ENCODE data around the gene SEC61A2.

The SEC61A2 gene

DNA sequence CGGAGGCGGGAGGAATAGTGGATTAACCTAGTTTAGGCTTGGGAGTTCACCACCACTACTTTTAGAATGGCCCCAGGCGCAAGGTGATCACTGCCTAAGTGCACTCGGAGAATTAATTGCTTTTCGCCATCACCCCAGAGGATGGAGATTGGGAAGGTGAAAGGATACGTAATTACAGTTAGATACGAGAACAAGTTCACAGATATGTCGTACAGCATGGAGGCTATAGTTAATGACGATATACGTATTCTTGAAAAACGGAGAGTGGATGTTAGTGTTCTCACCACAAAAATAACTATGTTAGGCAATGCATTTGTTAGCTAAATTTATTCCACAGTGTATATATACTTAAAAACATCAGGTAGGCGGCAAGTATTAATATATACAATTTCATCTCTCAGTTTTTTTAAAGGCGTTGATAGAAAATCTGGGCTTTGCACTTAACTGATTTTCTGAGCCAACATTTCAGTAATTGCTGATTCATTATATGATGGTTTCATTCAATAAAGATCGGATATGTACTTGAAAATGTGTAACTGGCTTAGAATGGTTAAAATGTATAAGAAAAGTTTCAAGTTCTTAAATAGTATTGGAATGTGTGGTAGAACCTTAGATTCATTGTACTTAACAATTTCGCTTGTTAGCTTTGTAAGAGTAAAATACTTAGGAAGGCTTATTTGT is 67.2 kb downstream of the SEC61A2 start:
- Histone ChIP-seq H3K4me1 (peaks cover 49 to 72% (median 62%) of the 10 kb centered on the region in 10 experiments), H3K9ac (peak overlapping the region; percentile 87 to 97 (median 92)), H3K36me3 (peaks cover 31 to 57% (median 48%) of the 10 kb centered on the region in 11 experiments), H3K9me3 (replicated peaks in 1 of 11) (no peaks in the 10 kb centered on the region), H3K27ac (peak overlapping the region; percentile 93 to 98 (median 96)), H3K4me3 (peak overlapping the region; percentile 84 to 99 (median 88)), H3K4me2 (peak overlapping the region; percentile 72 to 93 (median 88)), H4K20me1 (peaks cover 21 to 71% (median 45%) of the 10 kb centered on the region in 11 experiments; a peak in 21 of 22 replicates), H3K27me3 (no peaks in the 10 kb centered on the region)
- no peak for TF ChIP-seq Cebpa-rat (IDR thresholded peaks at IDR 0.05)

DNA sequence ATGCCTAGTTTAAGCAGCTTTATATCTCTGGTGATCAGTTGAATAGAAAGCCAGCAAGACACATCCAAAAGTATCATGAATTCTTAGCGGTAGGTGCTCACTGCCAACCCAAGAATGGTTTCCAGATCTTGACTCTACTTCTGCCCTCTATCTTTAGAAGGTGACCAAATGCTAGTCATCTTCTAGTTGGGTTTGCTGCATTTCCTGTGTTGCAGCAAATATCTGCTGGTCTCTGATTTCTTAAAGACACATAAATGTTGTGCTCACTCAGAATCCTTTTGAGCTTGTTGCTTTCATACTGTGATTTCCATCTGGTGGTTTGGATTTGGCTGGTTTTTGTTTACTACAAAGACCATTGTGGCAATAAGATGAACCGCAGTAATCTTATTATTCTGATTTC is 68.7 kb downstream of the SEC61A2 start:
- peak overlapping the region in 7 of 11 experiments; percentile 10 to 95 (median 89); a peak in 11 of 22 replicates for H3K9ac ChIP-seq
- H3K27ac ChIP-seq = peak overlapping the region in 8 of 11 experiments; percentile 13 to 98 (median 96); a peak in 10 of 22 replicates
- H3K9me3 ChIP-seq (replicated peaks in 1 of 11) = no peaks in the 10 kb centered on the region
- H4K20me1 ChIP-seq = peaks cover 36 to 77% (median 60%) of the 10 kb centered on the region in 11 experiments; a peak in 21 of 22 replicates
- H3K36me3 ChIP-seq = peaks cover 46 to 62% (median 53%) of the 10 kb centered on the region in 11 experiments
- H3K4me1 ChIP-seq = peaks cover 48 to 61% (median 51%) of the 10 kb centered on the region in 10 experiments
- peak overlapping the region; percentile 72 to 93 (median 88) for H3K4me2 ChIP-seq
- TF ChIP-seq Cebpa-rat (IDR thresholded peaks at IDR 0.05) = no peak
- peak overlapping the region in 9 of 10 experiments; percentile 84 to 99 (median 88); a peak in 16 of 20 replicates for H3K4me3 ChIP-seq
- H3K27me3 ChIP-seq = no peaks in the 10 kb centered on the region

DNA sequence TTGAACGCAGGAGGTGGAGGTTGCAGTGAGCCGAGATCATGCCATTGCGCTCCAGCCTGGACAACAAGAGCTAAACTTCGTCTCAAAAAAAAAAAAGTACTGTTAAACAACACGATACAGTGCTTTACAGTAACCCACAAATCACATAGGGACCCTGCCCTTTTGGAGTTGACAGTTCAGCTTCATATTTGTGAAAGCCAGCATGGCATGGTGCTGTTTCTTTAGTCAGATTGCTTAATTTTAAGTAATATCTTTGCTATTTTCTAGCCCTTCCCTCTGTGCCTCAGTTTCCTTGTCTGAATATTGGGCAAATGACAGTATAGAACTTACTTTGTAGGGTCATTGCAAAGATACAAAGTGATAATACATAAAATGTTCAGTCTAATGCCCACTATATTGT is 71.4 kb downstream of the SEC61A2 start:
- H3K4me1 ChIP-seq = peaks cover 31 to 45% (median 35%) of the 10 kb centered on the region in 10 experiments
- H3K9ac ChIP-seq = no peak overlapping the region
- peaks cover 63 to 93% (median 86%) of the 10 kb centered on the region in 11 experiments; a peak in 21 of 22 replicates for H4K20me1 ChIP-seq
- H3K27ac ChIP-seq = no peak overlapping the region
- peak overlapping the region in 8 of 11 experiments; percentile 2 to 53 (median 34); a peak in 9 of 22 replicates for H3K4me2 ChIP-seq
- no peak overlapping the region for H3K4me3 ChIP-seq
- peaks cover 73 to 83% (median 79%) of the 10 kb centered on the region in 11 experiments for H3K36me3 ChIP-seq
- H3K27me3 ChIP-seq = no peaks in the 10 kb centered on the region
- peak in 2 of 11 experiments; percentile 17 to 43; a peak in 1 of 22 replicates for TF ChIP-seq Cebpa-rat (IDR thresholded peaks at IDR 0.05)
- no peaks in the 10 kb centered on the region for H3K9me3 ChIP-seq (replicated peaks in 1 of 11)

DNA sequence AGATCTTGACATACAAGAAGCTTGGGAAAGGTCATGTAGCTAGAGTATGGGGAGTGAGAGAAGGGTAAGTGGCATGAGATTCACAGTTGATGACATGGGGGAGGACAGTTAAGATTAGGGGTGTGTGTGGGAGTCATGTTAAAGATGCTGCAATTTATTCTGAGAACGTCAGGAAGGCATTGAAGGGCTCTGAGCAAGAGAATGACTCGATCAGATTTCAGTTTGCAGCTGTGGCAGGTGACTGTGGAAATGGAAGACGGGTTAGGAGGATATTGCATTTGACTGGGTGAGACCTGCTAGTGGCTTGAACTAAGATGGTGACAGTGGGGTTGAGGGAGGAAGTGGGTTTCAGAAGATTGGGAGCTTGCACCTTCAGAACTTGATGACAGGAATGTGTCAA is 72.1 kb downstream of the SEC61A2 start:
- Histone ChIP-seq H3K36me3 (peaks cover 80 to 90% (median 86%) of the 10 kb centered on the region in 11 experiments), H3K4me3 (no peak overlapping the region), H3K9me3 (replicated peaks in 1 of 11) (no peaks in the 10 kb centered on the region), H3K4me2 (peak overlapping the region in 8 of 11 experiments; percentile 2 to 53 (median 36); a peak in 11 of 22 replicates), H3K4me1 (peaks cover 31 to 45% (median 35%) of the 10 kb centered on the region in 10 experiments), H3K27me3 (no peaks in the 10 kb centered on the region), H3K9ac (no peak overlapping the region), H4K20me1 (peaks cover 69 to 99% (median 93%) of the 10 kb centered on the region in 11 experiments; a peak in 21 of 22 replicates), H3K27ac (no peak overlapping the region)
- TF ChIP-seq Cebpa-rat (IDR thresholded peaks at IDR 0.05) = 0 out of 22 replicates have a peak, but pooled peaks of 1 of the 11 experiments have one; percentile 14

DNA sequence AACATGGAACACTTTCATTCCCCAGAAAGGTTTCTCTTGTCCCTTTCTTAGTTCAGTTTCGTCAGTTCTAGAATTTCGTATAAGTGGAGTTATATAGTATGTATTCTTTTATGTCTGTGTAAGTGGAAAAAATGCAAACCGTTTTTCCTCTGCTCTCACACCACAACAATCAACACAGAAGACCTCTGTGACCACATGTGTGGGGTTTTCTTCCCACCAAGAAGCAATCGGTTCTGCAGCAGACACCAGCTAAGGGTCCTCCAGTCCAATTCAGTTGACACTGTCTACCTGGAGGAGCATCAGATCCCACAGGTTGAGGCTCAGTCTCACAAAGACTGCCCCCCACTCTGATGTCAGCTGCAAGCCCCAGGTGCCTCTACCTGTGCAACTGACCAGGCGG is 72.7 kb downstream of the SEC61A2 start:
- Histone ChIP-seq H3K4me3 (no peak overlapping the region), H4K20me1 (peaks cover 75 to 100% (median 100%) of the 10 kb centered on the region in 11 experiments; a peak in 21 of 22 replicates), H3K9ac (no peak overlapping the region), H3K4me2 (peak overlapping the region in 2 of 11 experiments; percentile 11 to 38; a peak in 2 of 22 replicates), H3K27ac (0 out of 22 replicates have a peak overlapping the region, but pooled peaks of 1 of the 11 experiments have one; percentile 17), H3K4me1 (peaks cover 31 to 44% (median 34%) of the 10 kb centered on the region in 10 experiments), H3K9me3 (replicated peaks in 1 of 11) (no peaks in the 10 kb centered on the region), H3K27me3 (no peaks in the 10 kb centered on the region), H3K36me3 (peaks cover 81 to 97% (median 92%) of the 10 kb centered on the region in 11 experiments)
- TF ChIP-seq Cebpa-rat (IDR thresholded peaks at IDR 0.05) = no peak

DNA sequence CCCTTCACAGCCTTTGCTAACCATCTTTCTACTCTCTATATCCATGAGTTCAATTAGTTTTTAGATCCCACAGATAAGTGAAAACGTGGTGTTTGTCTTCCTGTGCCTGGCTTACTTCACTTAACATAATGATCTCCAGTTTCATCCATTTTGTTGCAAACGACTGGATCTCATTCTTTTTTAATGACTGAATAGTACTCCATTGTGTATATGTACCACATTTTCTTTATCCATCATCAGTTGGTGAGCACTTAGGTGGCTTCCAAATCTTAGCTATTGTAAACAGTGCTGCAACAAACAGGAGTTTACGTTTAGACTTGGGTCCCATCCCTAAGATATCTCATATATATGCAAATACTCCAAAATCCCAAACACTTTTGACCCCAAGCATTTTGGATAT is 75.6 kb downstream of the SEC61A2 start:
- no peaks in the 10 kb centered on the region for H3K27me3 ChIP-seq
- H3K36me3 ChIP-seq = peaks cover 94 to 100% (median 100%) of the 10 kb centered on the region in 11 experiments
- H3K4me3 ChIP-seq = no peak overlapping the region

DNA sequence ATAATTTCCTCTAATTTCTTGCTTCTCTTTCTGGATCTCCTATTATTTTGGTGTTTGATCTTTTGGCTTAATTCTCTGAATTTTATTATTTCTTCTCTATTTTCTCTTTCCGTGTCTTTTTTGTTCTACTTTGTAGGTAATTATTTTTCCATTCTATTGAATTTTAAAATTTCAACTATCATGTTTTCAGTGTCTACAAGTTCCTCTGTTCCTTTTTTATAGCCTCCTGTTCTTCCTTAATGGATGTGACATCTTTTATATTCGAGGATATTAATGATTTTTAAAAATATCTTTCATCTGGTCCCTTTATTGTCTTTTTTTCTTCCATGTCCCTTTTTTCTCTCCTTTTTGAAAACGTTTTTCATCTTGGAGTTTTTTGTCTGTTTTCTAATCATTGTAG is 77.6 kb downstream of the SEC61A2 start:
- no peak overlapping the region for H3K4me2 ChIP-seq
- H3K4me3 ChIP-seq = no peak overlapping the region
- H3K36me3 ChIP-seq = peaks cover 94 to 100% (median 100%) of the 10 kb centered on the region in 11 experiments
- H3K9ac ChIP-seq = no peak overlapping the region
- H4K20me1 ChIP-seq = peaks cover 76 to 100% (median 96%) of the 10 kb centered on the region in 11 experiments; a peak in 21 of 22 replicates
- no peak for TF ChIP-seq Cebpa-rat (IDR thresholded peaks at IDR 0.05)
- H3K27ac ChIP-seq = no peak overlapping the region
- no peaks in the 10 kb centered on the region for H3K9me3 ChIP-seq (replicated peaks in 1 of 11)
- H3K4me1 ChIP-seq = peaks cover 0 to 6% (median 0%) of the 10 kb centered on the region in 10 experiments; a peak in 4 of 20 replicates
- no peaks in the 10 kb centered on the region for H3K27me3 ChIP-seq

More for the DNA sequence above, 75.6 kb downstream of the SEC61A2 start:
- no peaks in the 10 kb centered on the region for H3K9me3 ChIP-seq (replicated peaks in 1 of 11)
- H3K27ac ChIP-seq = no peak overlapping the region
- H3K4me1 ChIP-seq = peaks cover 11 to 20% (median 16%) of the 10 kb centered on the region in 10 experiments; a peak in 18 of 20 replicates
- H3K4me2 ChIP-seq = no peak overlapping the region
- H3K9ac ChIP-seq = no peak overlapping the region
- no peak for TF ChIP-seq Cebpa-rat (IDR thresholded peaks at IDR 0.05)
- peaks cover 92 to 100% (median 100%) of the 10 kb centered on the region in 11 experiments; a peak in 21 of 22 replicates for H4K20me1 ChIP-seq

DNA sequence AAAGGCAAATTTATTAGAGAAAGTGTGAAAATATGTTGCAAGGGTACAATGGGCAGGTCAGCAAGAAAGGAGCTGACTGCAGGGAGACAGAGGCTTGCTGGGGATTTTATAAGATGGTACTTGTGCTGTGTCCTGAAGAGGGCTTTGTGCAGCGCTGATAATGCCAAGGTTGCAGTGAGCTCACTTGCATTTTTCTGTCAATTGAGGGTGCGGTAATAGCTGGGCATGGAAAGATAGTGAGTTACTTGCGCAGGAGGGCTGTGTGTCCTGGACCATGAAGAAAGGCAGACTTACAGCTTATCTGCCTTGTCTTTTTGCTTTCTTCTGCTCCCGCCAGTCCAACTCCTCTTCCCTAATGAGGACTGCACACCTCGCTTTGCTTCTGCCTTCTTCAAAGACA is 79.0 kb downstream of the SEC61A2 start:
- Histone ChIP-seq H3K27me3 (no peaks in the 10 kb centered on the region), H3K9ac (no peak overlapping the region), H3K4me2 (no peak overlapping the region), H3K4me3 (no peak overlapping the region), H3K36me3 (peaks cover 93 to 100% (median 99%) of the 10 kb centered on the region in 11 experiments), H3K9me3 (replicated peaks in 1 of 11) (no peaks in the 10 kb centered on the region), H4K20me1 (peaks cover 63 to 100% (median 96%) of the 10 kb centered on the region in 11 experiments; a peak in 21 of 22 replicates), H3K4me1 (no peaks in the 10 kb centered on the region), H3K27ac (no peak overlapping the region)
- TF ChIP-seq Cebpa-rat (IDR thresholded peaks at IDR 0.05) = no peak

DNA sequence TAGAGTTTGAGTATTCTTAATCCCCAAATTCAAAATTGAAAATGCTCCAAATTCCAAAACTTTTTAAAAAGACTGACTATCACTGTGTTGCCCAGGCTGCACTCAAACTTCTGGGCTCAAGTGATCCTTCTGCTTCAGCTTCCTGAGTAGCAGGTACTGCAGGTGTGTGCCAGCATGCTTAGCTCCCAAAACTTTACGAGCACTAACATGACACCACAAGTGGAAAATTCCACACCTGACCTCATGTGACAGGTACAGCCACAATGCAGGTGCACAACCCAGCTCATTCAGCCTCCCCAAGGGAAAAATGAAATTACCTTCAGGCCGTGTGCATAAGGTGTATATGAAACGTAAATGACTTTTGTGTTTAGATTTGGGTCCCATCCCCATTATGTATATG is 83.0 kb downstream of the SEC61A2 start:
- H3K9ac ChIP-seq = no peak overlapping the region
- no peaks in the 10 kb centered on the region for H3K9me3 ChIP-seq (replicated peaks in 1 of 11)
- H3K4me2 ChIP-seq = no peak overlapping the region
- no peaks in the 10 kb centered on the region for H3K27me3 ChIP-seq
- H3K4me1 ChIP-seq = peaks cover 16 to 23% (median 18%) of the 10 kb centered on the region in 10 experiments
- TF ChIP-seq Cebpa-rat (IDR thresholded peaks at IDR 0.05) = no peak
- no peak overlapping the region for H3K27ac ChIP-seq
- peaks cover 23 to 99% (median 80%) of the 10 kb centered on the region in 11 experiments; a peak in 21 of 22 replicates for H4K20me1 ChIP-seq
- H3K36me3 ChIP-seq = peaks cover 79 to 99% (median 93%) of the 10 kb centered on the region in 11 experiments
- H3K4me3 ChIP-seq = no peak overlapping the region

Measured in BLaER1 treated with 17β-estradiol and CSF1 and Interleukin-3, amounts not matched to agents 10 nM and 100 nM (cell line).